Karpas-422 (cell line): ENCODE data around the gene NCLN. TPM values are rescaled to one million over a fixed set of nuclear protein-coding genes. Genes with fewer than 3 reads are reported as not detected.
A peak's percentile ranks its signal among the peaks of the same experiment; 100 is the strongest.
"Not testable (repeated sequence)": the region's sequence is repeated elsewhere in the genome, so short reads cannot be mapped to it uniquely, and the experiment has no call there.

Experiments
- DNase-seq: peaks from one replicate; pipeline ENCODE4 v3.0.0-alpha.2; 2015
- H2AFZ ChIP-seq: fragments of 200-600 bp; sonication (generic); 2 replicates; pipeline ENCODE4 v1.6.1; 2014; ENCODE audit warnings: antibody characterized with exemption, low read length, mixed read lengths
- H3K27ac ChIP-seq: fragments of 200-600 bp; sonication (generic); 2 replicates; pipeline ENCODE4 v1.5.1; 2014; ENCODE audit warnings: mild to moderate bottlenecking, low read length, moderate library complexity
- H3K27me3 ChIP-seq: fragments of 200-600 bp; sonication (generic); 2 replicates; pipeline ENCODE4 v1.6.1; 2014; ENCODE audit warnings: low read length, mixed read lengths
- H3K36me3 ChIP-seq: fragments of 200-600 bp; sonication (generic); 2 replicates; pipeline ENCODE4 v1.6.1; 2014; ENCODE audit warnings: low read length, mixed read lengths; ENCODE audit not compliant: insufficient read depth
- H3K4me1 ChIP-seq: fragments of 200-600 bp; sonication (generic); 2 replicates; pipeline ENCODE4 v1.6.1; 2014; ENCODE audit warnings: mild to moderate bottlenecking, low read length, mixed read lengths
- H3K4me2 ChIP-seq: fragments of 200-600 bp; sonication (generic); 2 replicates; pipeline ENCODE4 v1.6.1; 2014; ENCODE audit warnings: low read length, low read depth, mild to moderate bottlenecking; ENCODE audit not compliant: poor library complexity, severe bottlenecking
- H3K4me3 ChIP-seq: fragments of 200-600 bp; sonication (generic); 2 replicates; pipeline ENCODE4 v1.5.1; 2014; ENCODE audit warnings: mild to moderate bottlenecking, antibody characterized with exemption, low read length, mixed read lengths
- H3K79me2 ChIP-seq: fragments of 200-600 bp; sonication (generic); 2 replicates; pipeline ENCODE4 v1.6.1; 2014; ENCODE audit warnings: mild to moderate bottlenecking, low read length, mixed read lengths
- H3K9ac ChIP-seq: fragments of 200-600 bp; sonication (generic); 2 replicates; pipeline ENCODE4 v1.6.0; 2014; ENCODE audit warnings: low read length
- H3K9me2 ChIP-seq: fragments of 200-600 bp; sonication (generic), shearing (Covaris generic); replicated peaks from 2 replicates; pipeline ENCODE4 v1.6.0; 2014; ENCODE audit warnings: mild to moderate bottlenecking, low read length, moderate library complexity; ENCODE audit not compliant: insufficient read depth
- H3K9me3 ChIP-seq: fragments of 300-700, 200-600 bp; sonication (generic); 2 replicates; pipeline ENCODE4 v1.6.1; 2014; ENCODE audit warnings: low read length, mixed read lengths
- H4K20me1 ChIP-seq: fragments of 200-600 bp; sonication (generic); 2 replicates; pipeline ENCODE4 v1.6.1; 2014; ENCODE audit warnings: mild to moderate bottlenecking, antibody characterized with exemption, low read length, low read depth; ENCODE audit not compliant: insufficient read depth
- total RNA-seq: library from RNA; depleted of rRNA; stranded (reverse); fragments of >200 nt; shearing (Covaris generic); gene quantifications from 2 replicates; pipeline ENCODE4 v1.2.3, GENCODE V29; 2014; ENCODE audit warnings: low replicate concordance

The NCLN gene
- total RNA-seq, 1 experiment from 2014 or later: 37.6 TPM

DNA sequence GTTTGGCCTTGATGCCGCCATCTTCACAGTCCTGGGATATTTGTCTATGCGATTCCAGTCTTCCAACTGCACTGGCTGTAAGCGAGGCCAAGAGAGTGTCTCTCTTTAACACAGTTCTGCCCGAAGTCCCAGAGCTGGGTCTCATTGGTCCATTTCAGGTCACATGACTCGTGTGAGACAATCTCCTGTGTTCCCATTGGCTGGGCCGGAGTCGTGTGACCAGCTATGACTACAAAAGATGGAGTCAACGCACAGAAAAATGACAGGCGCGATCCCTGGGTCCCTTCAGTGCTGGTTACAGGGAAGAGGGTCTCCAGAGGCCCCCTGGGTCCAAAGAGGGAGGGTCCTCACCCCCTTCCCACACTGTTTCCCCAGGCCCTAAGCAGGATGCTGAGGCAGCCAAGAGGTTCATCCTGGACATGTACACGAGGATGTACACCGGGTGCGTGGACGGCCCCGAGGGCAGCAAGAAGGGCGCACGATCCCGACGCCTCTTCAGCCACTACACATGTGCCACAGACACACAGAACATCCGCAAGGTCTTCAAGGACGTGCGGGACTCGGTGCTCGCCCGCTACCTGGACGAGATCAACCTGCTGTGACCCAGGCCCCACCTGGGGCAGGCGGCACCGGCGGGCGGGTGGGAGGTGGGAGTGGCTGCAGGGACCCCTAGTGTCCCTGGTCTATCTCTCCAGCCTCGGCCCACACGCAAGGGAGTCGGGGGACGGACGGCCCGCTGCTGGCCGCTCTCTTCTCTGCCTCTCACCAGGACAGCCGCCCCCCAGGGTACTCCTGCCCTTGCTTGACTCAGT lies 23.1 kb upstream of the NCLN start:
- H3K27ac ChIP-seq: no peak overlapping the region
- H2AFZ ChIP-seq: no peak overlapping the region
- H3K27me3 ChIP-seq: no peaks in the 10 kb centered on the region
- peak; percentile 83 for DNase-seq
- H4K20me1 ChIP-seq: no peaks in the 10 kb centered on the region
- H3K36me3 ChIP-seq: no peaks in the 10 kb centered on the region
- no peaks in the 10 kb centered on the region for H3K9me3 ChIP-seq
- H3K9ac ChIP-seq: no peak overlapping the region
- H3K79me2 ChIP-seq: no peaks in the 10 kb centered on the region
- no peak overlapping the region for H3K4me3 ChIP-seq
- no peak overlapping the region for H3K4me2 ChIP-seq
- H3K9me2 ChIP-seq: no peaks in the 10 kb centered on the region
- H3K4me1 ChIP-seq: no peaks in the 10 kb centered on the region

DNA sequence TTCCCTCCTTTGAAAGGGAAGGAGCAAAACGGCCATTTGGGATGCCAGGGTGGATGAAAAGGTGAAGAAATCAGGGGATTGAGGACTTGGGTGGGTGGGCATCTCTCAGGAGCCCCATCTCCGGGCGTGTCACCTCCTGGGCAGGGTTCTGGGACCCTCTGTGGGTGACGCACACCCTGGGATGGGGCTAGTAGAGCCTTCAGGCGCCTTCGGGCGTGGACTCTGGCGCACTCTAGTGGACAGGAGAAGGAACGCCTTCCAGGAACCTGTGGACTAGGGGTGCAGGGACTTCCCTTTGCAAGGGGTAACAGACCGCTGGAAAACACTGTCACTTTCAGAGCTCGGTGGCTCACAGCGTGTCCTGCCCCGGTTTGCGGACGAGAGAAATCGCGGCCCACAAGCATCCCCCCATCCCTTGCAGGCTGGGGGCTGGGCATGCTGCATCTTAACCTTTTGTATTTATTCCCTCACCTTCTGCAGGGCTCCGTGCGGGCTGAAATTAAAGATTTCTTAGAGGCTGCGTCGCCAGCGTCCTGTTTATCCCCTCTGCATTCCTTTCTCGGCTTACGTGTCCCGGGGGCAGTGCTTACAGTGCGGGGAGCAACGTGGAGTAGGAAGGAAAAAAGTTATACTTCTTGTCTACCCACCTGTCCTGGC lies 22.4 kb upstream of the NCLN start:
- no peak overlapping the region for H3K4me3 ChIP-seq
- H3K4me2 ChIP-seq: no peak overlapping the region
- H3K27ac ChIP-seq: no peak overlapping the region
- no peaks in the 10 kb centered on the region for H3K79me2 ChIP-seq
- H3K36me3 ChIP-seq: no peaks in the 10 kb centered on the region
- no peaks in the 10 kb centered on the region for H3K9me2 ChIP-seq
- no peaks in the 10 kb centered on the region for H3K9me3 ChIP-seq
- H4K20me1 ChIP-seq: no peaks in the 10 kb centered on the region
- no peak overlapping the region for H2AFZ ChIP-seq
- no peaks in the 10 kb centered on the region for H3K27me3 ChIP-seq
- H3K9ac ChIP-seq: no peak overlapping the region
- peak; percentile 92 for DNase-seq
- no peaks in the 10 kb centered on the region for H3K4me1 ChIP-seq

DNA sequence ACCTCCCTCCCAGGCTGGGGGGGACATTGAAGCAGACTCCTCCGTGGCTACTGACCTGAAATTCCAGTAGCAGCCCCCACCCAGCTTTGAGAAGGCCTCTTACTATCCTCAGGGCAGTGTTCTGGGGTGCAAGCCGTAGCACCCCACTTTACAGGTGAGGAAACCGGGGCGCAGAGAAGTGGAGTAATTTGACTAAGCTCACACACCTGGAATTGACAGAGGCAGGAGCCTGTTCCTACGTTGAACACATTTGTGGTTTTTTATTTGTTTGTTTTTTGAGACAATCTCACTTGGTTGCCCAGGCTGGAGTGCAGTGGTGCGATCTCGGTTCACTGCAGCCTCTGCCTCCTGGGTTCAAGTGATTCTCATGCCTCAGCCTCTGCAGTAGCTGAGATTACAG lies 21.8 kb upstream of the NCLN start:
- H3K27ac ChIP-seq: no peak overlapping the region
- H3K4me1 ChIP-seq: no peaks in the 10 kb centered on the region
- no peaks in the 10 kb centered on the region for H3K9me2 ChIP-seq
- H3K4me2 ChIP-seq: no peak overlapping the region
- no peak overlapping the region for H3K4me3 ChIP-seq
- H3K9ac ChIP-seq: no peak overlapping the region
- no peaks in the 10 kb centered on the region for H4K20me1 ChIP-seq
- H3K9me3 ChIP-seq: no peaks in the 10 kb centered on the region
- H3K36me3 ChIP-seq: no peaks in the 10 kb centered on the region
- no peak for DNase-seq
- no peak overlapping the region for H2AFZ ChIP-seq
- H3K79me2 ChIP-seq: no peaks in the 10 kb centered on the region
- no peaks in the 10 kb centered on the region for H3K27me3 ChIP-seq

DNA sequence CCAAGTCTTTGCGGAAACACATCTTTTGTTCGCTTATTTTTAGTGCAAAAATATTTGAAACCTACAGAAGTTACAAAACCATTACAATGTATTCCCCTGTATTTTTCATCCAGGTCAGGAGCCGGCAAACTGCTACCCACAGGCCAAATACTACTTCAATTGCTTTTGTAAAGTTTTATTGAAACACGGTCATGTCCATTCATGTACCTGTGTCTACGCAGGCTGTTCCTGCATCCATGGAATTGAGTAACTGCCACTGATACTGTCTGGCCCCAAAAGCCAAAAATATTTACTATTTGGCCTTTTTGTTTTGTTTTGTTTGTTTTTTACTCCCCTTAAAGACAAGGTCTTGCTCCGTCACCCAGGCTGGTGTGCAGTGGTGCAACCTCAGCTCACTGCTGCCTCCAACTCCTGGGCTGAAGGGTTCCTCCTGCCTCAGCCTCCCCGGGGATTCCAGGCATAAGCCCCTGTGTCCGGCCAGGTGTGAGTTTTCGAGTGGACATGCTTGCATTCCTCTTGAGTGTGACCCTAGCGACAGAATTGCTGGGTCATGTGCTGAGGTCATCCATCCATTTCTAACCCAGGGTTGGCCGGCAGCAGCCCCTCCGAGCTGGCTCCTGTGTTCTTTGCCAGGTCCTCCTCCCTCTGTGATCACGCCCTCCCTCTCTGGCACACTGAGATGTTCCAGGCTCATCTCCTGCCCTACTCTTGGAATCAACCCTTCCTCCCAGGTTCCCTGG lies 18.0 kb upstream of the NCLN start:
- H3K9ac ChIP-seq: no peak overlapping the region

DNA sequence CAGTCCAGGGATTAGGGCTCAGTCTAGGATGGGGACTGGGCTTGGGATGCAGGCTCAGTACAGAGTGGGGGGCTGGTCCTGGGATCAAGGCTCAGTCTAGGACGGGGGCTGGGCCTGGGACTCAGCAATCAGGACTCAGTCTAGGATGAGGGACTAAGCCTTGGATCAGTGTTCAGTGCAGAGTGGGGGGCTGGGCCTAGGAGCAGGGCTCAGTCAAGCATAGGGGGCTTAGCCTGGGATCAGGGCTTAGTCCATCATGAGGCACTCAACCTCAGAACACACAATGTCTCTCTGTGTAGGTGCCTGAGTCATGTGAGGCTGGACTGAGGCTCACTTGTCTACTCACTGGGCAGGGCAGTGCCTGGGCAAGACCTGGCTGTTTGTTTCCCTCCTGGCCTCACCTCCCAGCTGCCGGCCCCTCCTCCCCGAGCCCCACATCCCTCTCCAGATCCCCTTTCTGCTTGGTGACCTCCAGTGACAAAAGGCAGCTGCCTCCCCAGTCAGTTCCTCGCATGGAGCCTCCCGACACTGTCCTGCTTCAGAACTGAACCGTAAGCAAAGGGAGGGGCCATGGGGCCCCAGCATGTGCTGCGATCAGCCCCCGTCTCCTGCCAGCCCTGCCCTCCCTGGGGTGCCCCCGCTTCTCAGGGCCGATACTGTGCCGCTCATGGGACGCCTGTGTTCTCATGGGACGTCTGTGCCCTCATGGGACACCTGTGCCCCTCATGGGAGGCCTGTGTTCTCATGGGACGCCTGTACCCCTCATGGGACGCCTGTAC lies 13.6 kb upstream of the NCLN start:
- H3K79me2 ChIP-seq: no peaks in the 10 kb centered on the region
- no peak overlapping the region for H3K9ac ChIP-seq
- H2AFZ ChIP-seq: no peak overlapping the region
- peak overlapping the region; percentile 74 for H3K27ac ChIP-seq
- peaks cover 6% of the 10 kb centered on the region; the same call in 1 of the 2 replicates for H3K9me3 ChIP-seq
- no peak overlapping the region for H3K4me2 ChIP-seq
- H3K27me3 ChIP-seq: no peaks in the 10 kb centered on the region
- DNase-seq: no peak
- no peaks in the 10 kb centered on the region for H3K9me2 ChIP-seq
- no peaks in the 10 kb centered on the region for H3K36me3 ChIP-seq
- H4K20me1 ChIP-seq: no peaks in the 10 kb centered on the region
- no peak overlapping the region for H3K4me3 ChIP-seq
- H3K4me1 ChIP-seq: no peaks in the 10 kb centered on the region

More for the DNA sequence above, 18.0 kb upstream of the NCLN start:
- no peak for DNase-seq
- Histone ChIP-seq H3K27me3 (no peaks in the 10 kb centered on the region), H3K79me2 (no peaks in the 10 kb centered on the region), H3K36me3 (no peaks in the 10 kb centered on the region), H2AFZ (no peak overlapping the region), H4K20me1 (no peaks in the 10 kb centered on the region), H3K27ac (no peak overlapping the region), H3K4me1 (no peaks in the 10 kb centered on the region), H3K9me2 (no peaks in the 10 kb centered on the region), H3K4me3 (no peak overlapping the region), H3K4me2 (no peak overlapping the region), H3K9me3 (peaks cover 6% of the 10 kb centered on the region; the same call in 1 of the 2 replicates)

DNA sequence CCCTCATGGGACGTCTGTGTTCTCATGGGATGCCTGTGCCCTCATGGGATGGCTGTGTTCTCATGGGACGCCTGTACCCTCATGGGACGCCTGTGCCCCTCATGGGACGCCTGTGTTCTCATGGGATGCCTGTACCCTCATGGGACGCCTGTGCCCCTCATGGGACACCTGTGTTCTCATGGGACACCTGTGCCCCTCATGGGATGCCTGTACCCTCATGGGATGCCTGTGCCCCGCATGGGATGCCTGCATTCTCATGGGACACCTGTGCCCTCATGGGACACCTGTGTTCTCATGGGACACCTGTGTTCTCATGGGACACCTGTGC lies 13.1 kb upstream of the NCLN start:
- H3K4me1 ChIP-seq, H3K4me2 ChIP-seq, H3K36me3 ChIP-seq, H3K79me2 ChIP-seq, H4K20me1 ChIP-seq, H3K9me3 ChIP-seq, H3K9ac ChIP-seq, H2AFZ ChIP-seq, DNase-seq, H3K9me2 ChIP-seq, H3K4me3 ChIP-seq, H3K27me3 ChIP-seq: not testable (repeated sequence)
- peak overlapping the region; percentile 74 for H3K27ac ChIP-seq

DNA sequence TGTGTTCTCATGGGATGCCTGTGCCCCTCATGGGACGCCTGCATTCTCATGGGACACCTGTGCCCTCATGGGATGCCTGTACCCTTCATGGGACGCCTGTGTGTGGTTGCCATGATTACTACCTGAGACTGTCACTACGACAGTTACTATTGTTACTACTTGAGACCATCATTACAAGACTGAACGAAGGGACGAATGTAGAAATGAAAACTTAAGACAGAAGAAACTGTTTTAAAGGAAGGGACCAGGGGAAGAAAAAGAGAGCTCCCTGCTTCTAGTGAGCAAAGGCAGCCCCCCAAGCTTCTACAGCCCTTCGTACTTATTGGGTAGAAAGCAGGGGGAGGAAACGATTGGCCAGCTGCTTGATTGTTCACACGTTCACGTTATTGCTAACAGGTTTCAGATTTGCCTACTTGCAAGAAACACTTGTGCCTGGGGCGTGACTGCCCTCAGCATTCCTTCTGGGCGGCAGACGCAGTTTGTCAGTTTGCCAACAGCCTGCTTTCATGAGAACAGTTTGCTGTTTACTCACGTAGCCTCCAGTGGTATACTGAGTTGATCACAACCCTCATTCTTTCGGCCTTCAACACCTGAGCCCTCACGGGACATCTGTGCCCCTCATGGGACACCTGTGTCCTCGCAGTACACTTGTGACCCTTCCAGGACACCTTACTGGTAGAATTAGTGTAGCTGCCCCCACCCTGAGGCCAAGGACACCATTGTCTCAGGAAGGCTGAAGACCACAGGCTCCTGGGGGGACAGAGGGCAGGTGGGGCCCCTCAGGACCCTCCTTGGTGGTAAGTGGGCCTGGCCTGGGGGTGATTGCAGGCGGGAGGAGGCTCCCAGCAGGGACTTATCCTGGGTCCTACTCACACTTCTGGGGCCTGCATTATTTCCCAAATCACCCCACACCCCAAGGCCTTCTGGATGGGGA lies 9.7 kb upstream of the NCLN start:
- Histone ChIP-seq H3K9me2 (no peaks in the 10 kb centered on the region), H3K36me3 (no peaks in the 10 kb centered on the region), H3K79me2 (no peaks in the 10 kb centered on the region), H2AFZ (no peak overlapping the region), H3K4me2 (no peak overlapping the region), H3K9ac (no peak overlapping the region), H4K20me1 (no peaks in the 10 kb centered on the region), H3K27ac (peak overlapping the region; percentile 71), H3K27me3 (no peaks in the 10 kb centered on the region), H3K4me3 (no peak overlapping the region), H3K9me3 (peaks cover 6% of the 10 kb centered on the region; the same call in 1 of the 2 replicates), H3K4me1 (peaks cover 16% of the 10 kb centered on the region)
- no peak for DNase-seq
